Measurements from ENCODE around the gene CFAP99. TPM values are rescaled to one million over a fixed set of nuclear protein-coding genes. Genes with fewer than 3 reads are reported as not detected.
"Not testable (repeated sequence)": the region's sequence is repeated elsewhere in the genome, so short reads cannot be mapped to it uniquely, and the experiment has no call there.

Gene CFAP99
- total and polyA plus RNA-seq, 2 experiments from 2014 or later, result not detected

DNA sequence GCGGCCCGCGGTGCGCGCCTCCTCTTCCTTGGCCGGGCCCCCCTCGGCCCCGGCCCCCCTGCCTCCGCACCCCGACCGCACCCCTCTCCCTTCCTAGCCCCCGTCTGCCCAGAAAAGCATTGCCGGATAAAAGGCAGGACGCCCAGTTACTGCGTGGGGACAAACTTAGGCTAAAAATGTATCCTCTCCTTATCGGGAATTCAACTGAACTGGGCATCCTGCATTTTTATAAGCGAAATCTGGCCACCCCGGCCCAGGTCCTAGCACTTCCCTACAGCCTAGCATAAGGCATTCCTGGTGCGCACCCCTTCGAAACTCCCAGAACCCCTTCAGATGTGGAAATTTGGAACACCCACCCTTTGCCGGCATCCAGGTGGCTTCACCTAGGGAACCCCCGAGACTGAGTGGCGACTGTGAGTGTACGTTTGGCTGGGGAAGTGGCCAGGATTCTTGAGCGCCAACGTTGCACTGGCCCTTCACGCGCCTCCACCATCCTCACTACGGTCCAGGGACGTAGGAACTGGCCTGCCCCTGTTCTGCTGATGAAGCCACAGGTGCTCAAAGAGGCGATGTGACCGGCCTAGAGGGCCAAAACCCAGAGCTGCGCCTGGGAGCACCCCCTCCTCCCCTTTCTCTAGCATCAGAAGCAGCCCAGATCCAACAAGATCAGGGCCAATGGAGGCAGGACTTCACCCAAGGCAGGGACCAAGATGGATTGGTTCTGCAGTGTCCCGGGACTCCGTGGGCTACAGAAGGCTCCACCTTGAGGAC is 44.4 kb downstream of the CFAP99 start:
- Histone ChIP-seq H2AFZ (peak overlapping the region; percentile 94), H3F3A (replicated peaks; ENCODE audit: low read depth) (peaks cover 20% of the 10 kb centered on the region), H3K27me3 (ENCODE audit: insufficient read depth) (peaks cover 28% of the 10 kb centered on the region), H3K9me2 (ENCODE audit: insufficient read depth) (no peaks in the 10 kb centered on the region), H3K79me2 (replicated peaks; ENCODE audit: insufficient read depth) (peaks cover 14% of the 10 kb centered on the region), H3K4me1 (ENCODE audit: insufficient read depth) (peaks cover 10% of the 10 kb centered on the region), H3K36me3 (ENCODE audit: insufficient read depth) (no peaks in the 10 kb centered on the region), H3K27ac (ENCODE audit: low read depth) (no peak overlapping the region), H3K4me3 (peak overlapping the region; percentile 68), H4K20me1 (replicated peaks; ENCODE audit: insufficient read depth) (0 out of 2 replicates have a peak, but pooled peaks cover 4% of the 10 kb centered on the region), H3K4me2 (peak overlapping the region; percentile 88)
- H3K9me3 Mint-ChIP-seq, result no peaks in the 10 kb centered on the region
- TF ChIP-seq ZNF114 (CRISPR knock-in tag; IDR thresholded peaks at IDR 0.05) (no peak), POLR2AphosphoS5 (IDR thresholded peaks at IDR 0.05; ENCODE audit: low read depth) (peak; percentile 11; the same call in 1 of the 2 replicates), ZNF331 (CRISPR knock-in tag; IDR thresholded peaks at IDR 0.05; ENCODE audit: low read depth) (no peak), EZH2phosphoT487 (IDR thresholded peaks at IDR 0.05; ENCODE audit: unreplicated experiment) (no peak), STAT1 (IDR thresholded peaks at IDR 0.05; ENCODE audit: unreplicated experiment) (no peak)
- TF ChIP-seq, protein P1, sequence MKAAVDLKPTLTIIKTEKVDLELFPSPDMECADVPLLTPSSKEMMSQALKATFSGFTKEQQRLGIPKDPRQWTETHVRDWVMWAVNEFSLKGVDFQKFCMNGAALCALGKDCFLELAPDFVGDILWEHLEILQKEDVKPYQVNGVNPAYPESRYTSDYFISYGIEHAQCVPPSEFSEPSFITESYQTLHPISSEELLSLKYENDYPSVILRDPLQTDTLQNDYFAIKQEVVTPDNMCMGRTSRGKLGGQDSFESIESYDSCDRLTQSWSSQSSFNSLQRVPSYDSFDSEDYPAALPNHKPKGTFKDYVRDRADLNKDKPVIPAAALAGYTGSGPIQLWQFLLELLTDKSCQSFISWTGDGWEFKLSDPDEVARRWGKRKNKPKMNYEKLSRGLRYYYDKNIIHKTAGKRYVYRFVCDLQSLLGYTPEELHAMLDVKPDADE (IDR thresholded peaks at IDR 0.05), result no peak
- peaks cover 19% of the 10 kb centered on the region for H3K4me1 Mint-ChIP-seq
- ATAC-seq (peak; percentile 20), DNase-seq (ENCODE audit: low spot score) (peak; percentile 53)
- peaks cover 9% of the 10 kb centered on the region for H3K36me3 Mint-ChIP-seq (ENCODE audit: low read depth)
- peaks cover 30% of the 10 kb centered on the region for H3K27me3 Mint-ChIP-seq (ENCODE audit: insufficient read depth, low read depth, poor library complexity)
- no peak overlapping the region for H3K27ac Mint-ChIP-seq
- peak overlapping the region; percentile 67 for H3K4me3 Mint-ChIP-seq

DNA sequence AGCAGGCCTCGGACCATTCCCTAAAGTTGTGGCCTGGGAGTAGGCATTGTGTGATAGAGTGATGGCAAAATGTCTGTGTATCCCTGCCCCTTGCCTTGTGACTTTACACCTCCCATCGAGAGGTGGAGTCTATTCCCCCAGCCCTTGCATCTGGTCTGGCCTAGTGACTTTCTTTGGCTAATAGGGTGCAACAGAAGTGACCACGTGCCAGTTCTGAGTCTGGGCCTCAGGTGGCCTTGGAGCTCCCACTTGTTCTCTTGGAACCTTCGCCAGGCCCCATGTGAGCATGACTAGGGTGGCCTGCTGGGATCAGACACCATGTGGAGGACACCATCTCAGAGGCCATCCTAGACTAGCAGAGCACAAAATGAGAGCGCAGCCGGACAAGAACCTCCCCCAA is 46.3 kb downstream of the CFAP99 start:
- peaks cover 28% of the 10 kb centered on the region for H3K27me3 ChIP-seq (ENCODE audit: insufficient read depth)
- Mint-ChIP-seq H3K4me3 (no peak overlapping the region), H3K36me3 (ENCODE audit: low read depth) (peaks cover 13% of the 10 kb centered on the region), H3K27me3 (ENCODE audit: insufficient read depth, low read depth, poor library complexity) (peaks cover 31% of the 10 kb centered on the region), H3K9me3 (no peaks in the 10 kb centered on the region), H3K4me1 (peaks cover 22% of the 10 kb centered on the region), H3K27ac (no peak overlapping the region)
- no peaks in the 10 kb centered on the region for H3K36me3 ChIP-seq (ENCODE audit: insufficient read depth)
- no peaks in the 10 kb centered on the region for H3K9me2 ChIP-seq (ENCODE audit: insufficient read depth)
- peaks cover 5% of the 10 kb centered on the region for H4K20me1 ChIP-seq (replicated peaks; ENCODE audit: insufficient read depth)
- H3K79me2 ChIP-seq (replicated peaks; ENCODE audit: insufficient read depth), result peaks cover 27% of the 10 kb centered on the region
- no peak overlapping the region for H3K4me3 ChIP-seq
- TF ChIP-seq ZNF331 (CRISPR knock-in tag; IDR thresholded peaks at IDR 0.05; ENCODE audit: low read depth), result no peak
- TF ChIP-seq JUNB (IDR thresholded peaks at IDR 0.05; ENCODE audit: unreplicated experiment), result no peak
- TF ChIP-seq, protein P2, sequence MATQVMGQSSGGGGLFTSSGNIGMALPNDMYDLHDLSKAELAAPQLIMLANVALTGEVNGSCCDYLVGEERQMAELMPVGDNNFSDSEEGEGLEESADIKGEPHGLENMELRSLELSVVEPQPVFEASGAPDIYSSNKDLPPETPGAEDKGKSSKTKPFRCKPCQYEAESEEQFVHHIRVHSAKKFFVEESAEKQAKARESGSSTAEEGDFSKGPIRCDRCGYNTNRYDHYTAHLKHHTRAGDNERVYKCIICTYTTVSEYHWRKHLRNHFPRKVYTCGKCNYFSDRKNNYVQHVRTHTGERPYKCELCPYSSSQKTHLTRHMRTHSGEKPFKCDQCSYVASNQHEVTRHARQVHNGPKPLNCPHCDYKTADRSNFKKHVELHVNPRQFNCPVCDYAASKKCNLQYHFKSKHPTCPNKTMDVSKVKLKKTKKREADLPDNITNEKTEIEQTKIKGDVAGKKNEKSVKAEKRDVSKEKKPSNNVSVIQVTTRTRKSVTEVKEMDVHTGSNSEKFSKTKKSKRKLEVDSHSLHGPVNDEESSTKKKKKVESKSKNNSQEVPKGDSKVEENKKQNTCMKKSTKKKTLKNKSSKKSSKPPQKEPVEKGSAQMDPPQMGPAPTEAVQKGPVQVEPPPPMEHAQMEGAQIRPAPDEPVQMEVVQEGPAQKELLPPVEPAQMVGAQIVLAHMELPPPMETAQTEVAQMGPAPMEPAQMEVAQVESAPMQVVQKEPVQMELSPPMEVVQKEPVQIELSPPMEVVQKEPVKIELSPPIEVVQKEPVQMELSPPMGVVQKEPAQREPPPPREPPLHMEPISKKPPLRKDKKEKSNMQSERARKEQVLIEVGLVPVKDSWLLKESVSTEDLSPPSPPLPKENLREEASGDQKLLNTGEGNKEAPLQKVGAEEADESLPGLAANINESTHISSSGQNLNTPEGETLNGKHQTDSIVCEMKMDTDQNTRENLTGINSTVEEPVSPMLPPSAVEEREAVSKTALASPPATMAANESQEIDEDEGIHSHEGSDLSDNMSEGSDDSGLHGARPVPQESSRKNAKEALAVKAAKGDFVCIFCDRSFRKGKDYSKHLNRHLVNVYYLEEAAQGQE (IDR thresholded peaks at IDR 0.05; ENCODE audit: unreplicated experiment), result no peak
- no peak for TF ChIP-seq ZNF114 (CRISPR knock-in tag; IDR thresholded peaks at IDR 0.05)
- no peak for TF ChIP-seq EZH2phosphoT487 (IDR thresholded peaks at IDR 0.05; ENCODE audit: unreplicated experiment)
- peaks cover 11% of the 10 kb centered on the region for H3K4me1 ChIP-seq (ENCODE audit: insufficient read depth)
- no peak overlapping the region for H3K27ac ChIP-seq (ENCODE audit: low read depth)
- DNase-seq (ENCODE audit: low spot score), result no peak
- no peak overlapping the region for H2AFZ ChIP-seq
- no peak for ATAC-seq
- no peak overlapping the region for H3K4me2 ChIP-seq
- H3F3A ChIP-seq (replicated peaks; ENCODE audit: low read depth), result peaks cover 22% of the 10 kb centered on the region

DNA sequence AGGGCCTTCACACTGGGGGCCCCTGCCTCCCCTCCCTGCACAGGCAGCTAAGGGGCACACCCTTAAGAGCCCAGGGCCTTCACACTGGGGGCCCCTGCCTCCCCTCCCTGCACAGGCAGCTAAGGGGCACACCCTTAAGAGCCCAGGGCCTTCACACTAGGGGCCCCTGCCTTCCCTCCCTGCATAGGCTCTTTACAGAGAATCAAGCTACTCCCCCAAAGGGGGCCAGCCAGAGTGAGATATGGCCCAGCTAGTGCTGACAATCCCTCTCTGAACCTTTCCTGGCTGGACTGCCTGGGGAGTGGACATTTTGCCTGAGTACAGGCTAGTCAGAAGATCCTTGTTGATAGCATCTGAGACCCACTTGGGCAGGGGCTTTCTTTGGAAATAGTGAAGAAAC is 46.8 kb downstream of the CFAP99 start:
- not testable (repeated sequence) for H3K9me3 Mint-ChIP-seq; ATAC-seq; H2AFZ ChIP-seq; H3K9me2 ChIP-seq (ENCODE audit: insufficient read depth); H3K4me3 Mint-ChIP-seq; H3K4me3 ChIP-seq; H3K36me3 ChIP-seq (ENCODE audit: insufficient read depth); H3K27ac ChIP-seq (ENCODE audit: low read depth); DNase-seq (ENCODE audit: low spot score); H3K4me2 ChIP-seq; H3K27ac Mint-ChIP-seq
- peaks cover 27% of the 10 kb centered on the region for H3K4me1 Mint-ChIP-seq
- peaks cover 28% of the 10 kb centered on the region for H3K27me3 ChIP-seq (ENCODE audit: insufficient read depth)
- peaks cover 32% of the 10 kb centered on the region for H3K79me2 ChIP-seq (replicated peaks; ENCODE audit: insufficient read depth)
- peaks cover 22% of the 10 kb centered on the region for H3F3A ChIP-seq (replicated peaks; ENCODE audit: low read depth)
- H3K27me3 Mint-ChIP-seq (ENCODE audit: insufficient read depth, low read depth, poor library complexity), result peaks cover 33% of the 10 kb centered on the region
- H4K20me1 ChIP-seq (replicated peaks; ENCODE audit: insufficient read depth), result peaks cover 10% of the 10 kb centered on the region
- H3K4me1 ChIP-seq (ENCODE audit: insufficient read depth), result peaks cover 16% of the 10 kb centered on the region
- peaks cover 18% of the 10 kb centered on the region for H3K36me3 Mint-ChIP-seq (ENCODE audit: low read depth)

All from GM23338 (cell line).